Duodenal mucosa (tissue), 2 donors: ENCODE measurements around the gene KRT86.

Experiments
- H3K27ac ChIP-seq: one replicate; pipeline ENCODE4 v1.7.0; 2013; ENCODE audit warnings: low read depth, low read length
- H3K27me3 ChIP-seq, 2 donors: one replicate each; pipeline ENCODE4 v1.7.0; 2013; ENCODE audit warnings: low read length in 2 of 2, control low read depth in 1 of 2; ENCODE audit not compliant: insufficient read depth in 2 of 2, control insufficient read depth in 1 of 2
- H3K36me3 ChIP-seq, 2 donors: one replicate each; pipeline ENCODE4 v1.7.0; 2013; ENCODE audit warnings: low read length in 2 of 2, control low read depth in 1 of 2; ENCODE audit not compliant: insufficient read depth in 2 of 2, control insufficient read depth in 1 of 2
- H3K4me1 ChIP-seq, 2 donors: one replicate each; pipeline ENCODE4 v1.7.0; 2013; ENCODE audit warnings: low read length in 2 of 2, control low read depth in 1 of 2; ENCODE audit not compliant: insufficient read depth in 2 of 2, control insufficient read depth in 1 of 2
- H3K4me3 ChIP-seq, 2 donors: one replicate each; pipeline ENCODE4 v1.7.0; 2013; ENCODE audit warnings: low read length in 2 of 2, low read depth in 1 of 2
- H3K9ac ChIP-seq, 2 donors: one replicate each; pipeline ENCODE4 v1.7.0; 2013; ENCODE audit warnings: low read length in 2 of 2, low read depth in 1 of 2
- H3K9me3 ChIP-seq, 2 donors: one replicate each; pipeline ENCODE4 v1.7.0; 2013; ENCODE audit warnings: low read length in 2 of 2, control low read depth in 1 of 2; ENCODE audit not compliant: control insufficient read depth in 1 of 2

KRT86 gene

DNA sequence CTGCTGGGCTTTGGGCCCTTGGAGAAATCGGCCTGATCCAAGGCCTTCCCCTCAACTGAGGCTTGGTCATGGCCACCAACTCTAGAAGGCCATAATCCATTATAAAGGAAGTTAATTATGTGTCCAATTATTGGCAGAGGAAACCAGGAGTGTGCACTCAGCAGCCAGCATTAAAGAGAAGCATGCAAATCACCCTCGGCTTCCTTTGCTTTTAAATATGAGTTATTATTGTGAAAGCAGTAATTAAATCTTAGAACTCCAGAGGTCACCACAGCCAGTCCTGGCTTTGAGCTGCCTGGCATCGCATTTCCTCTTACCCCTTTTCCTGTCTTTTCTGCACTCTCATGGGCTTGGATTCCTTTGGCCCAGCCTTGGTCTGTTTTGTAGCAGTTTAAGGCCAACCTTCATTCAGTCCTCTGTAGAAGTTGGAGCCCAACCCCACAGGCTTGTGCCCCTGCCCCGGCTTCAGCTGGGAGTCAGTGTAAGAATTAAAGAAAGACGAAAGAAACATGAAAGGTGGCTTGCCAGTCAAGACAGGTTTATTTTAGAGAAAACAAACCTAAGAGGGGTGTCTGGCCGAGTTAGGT, 14.7 kb upstream of the KRT86 start:
- Histone ChIP-seq H3K27me3 (peaks cover 24 to 32% of the 10 kb centered on the region in 2 donors), H3K9me3 (peaks cover 13 to 18% of the 10 kb centered on the region in 2 donors), H3K27ac (no peak overlapping the region)

GRCh38 chr12:52260361-52261207, 13.9 kb upstream of the KRT86 start:
- no peaks in the 10 kb centered on the region for H3K36me3 ChIP-seq
- H3K9ac ChIP-seq, result no peak overlapping the region
- H3K27ac ChIP-seq, result no peak overlapping the region
- peaks cover 0 to 6% of the 10 kb centered on the region in 2 donors for H3K4me1 ChIP-seq
- peaks cover 13 to 18% of the 10 kb centered on the region in 2 donors for H3K9me3 ChIP-seq
- H3K4me3 ChIP-seq, result no peak overlapping the region
- H3K27me3 ChIP-seq, result peaks cover 24 to 32% of the 10 kb centered on the region in 2 donors

More for the DNA sequence above, 14.7 kb upstream of the KRT86 start:
- Histone ChIP-seq H3K4me1 (peaks cover 0 to 6% of the 10 kb centered on the region in 2 donors), H3K9ac (no peak overlapping the region), H3K36me3 (no peaks in the 10 kb centered on the region), H3K4me3 (no peak overlapping the region)

DNA sequence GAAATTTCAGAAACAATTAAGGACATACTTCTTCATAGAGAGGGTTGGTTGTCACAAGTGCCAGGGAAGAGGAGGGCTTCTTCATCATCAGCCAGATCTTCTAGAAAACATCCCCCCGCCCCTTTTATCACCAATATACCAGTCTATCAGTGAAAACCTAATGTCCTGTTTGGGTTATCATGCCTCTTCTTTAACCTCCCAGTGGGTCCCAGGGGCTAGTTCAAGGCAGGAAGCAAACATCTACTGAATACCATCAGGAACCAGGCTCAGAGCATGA, 13.3 kb upstream of the KRT86 start:
- peaks cover 0 to 6% of the 10 kb centered on the region in 2 donors for H3K4me1 ChIP-seq
- peaks cover 13 to 18% of the 10 kb centered on the region in 2 donors for H3K9me3 ChIP-seq
- peaks cover 24 to 27% of the 10 kb centered on the region in 2 donors for H3K27me3 ChIP-seq
- no peaks in the 10 kb centered on the region for H3K36me3 ChIP-seq
- no peak overlapping the region for H3K27ac ChIP-seq
- no peak overlapping the region for H3K9ac ChIP-seq
- H3K4me3 ChIP-seq, result no peak overlapping the region

- Histone ChIP-seq H3K27ac (no peak overlapping the region), H3K9me3 (peaks cover 13 to 18% of the 10 kb centered on the region in 2 donors), H3K4me1 (peaks cover 0 to 6% of the 10 kb centered on the region in 2 donors), H3K36me3 (no peaks in the 10 kb centered on the region), H3K27me3 (peaks cover 16 to 19% of the 10 kb centered on the region in 2 donors), H3K9ac (no peak overlapping the region), H3K4me3 (no peak overlapping the region)
Measured at GRCh38 chr12:52262286-52262685, 12.2 kb upstream of the KRT86 start.

DNA sequence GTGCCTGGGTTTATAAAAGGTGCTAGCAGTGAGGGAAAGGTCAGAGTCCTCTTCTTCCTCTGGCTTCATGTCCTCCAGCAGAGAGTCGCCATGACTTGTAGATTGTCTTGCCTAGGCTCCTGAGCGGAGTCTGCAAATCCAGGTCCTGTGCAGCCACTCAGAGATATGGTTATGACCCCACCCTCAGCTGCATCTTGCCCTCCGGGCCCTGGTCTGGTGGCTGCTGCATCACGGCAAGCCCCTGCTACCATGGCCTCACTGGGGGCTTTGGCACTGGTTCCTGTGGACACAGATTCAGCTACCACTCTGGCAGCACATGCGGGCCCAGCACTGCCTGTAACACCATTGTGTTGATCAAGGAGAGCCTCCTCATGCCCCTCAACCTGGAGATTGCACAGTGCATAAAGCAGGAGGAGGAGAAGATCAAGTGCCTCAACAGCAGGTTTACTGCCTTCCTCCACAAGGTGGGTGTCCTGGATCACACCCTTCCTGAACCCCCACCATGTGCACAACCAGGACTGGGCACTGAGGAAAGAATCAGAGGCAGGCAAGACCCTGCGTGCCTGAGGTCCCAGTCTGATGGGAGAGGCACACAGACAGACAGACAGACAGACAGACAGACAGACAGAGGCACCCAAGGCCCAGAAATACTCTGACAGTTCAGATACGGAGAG, 10.5 kb upstream of the KRT86 start:
- Histone ChIP-seq H3K4me3 (no peak overlapping the region), H3K9ac (no peak overlapping the region), H3K4me1 (peaks cover 0 to 3% of the 10 kb centered on the region in 2 donors), H3K27me3 (peaks cover 4 to 7% of the 10 kb centered on the region in 2 donors), H3K9me3 (peaks cover 13 to 18% of the 10 kb centered on the region in 2 donors), H3K36me3 (no peaks in the 10 kb centered on the region), H3K27ac (no peak overlapping the region)

- Histone ChIP-seq H3K4me3 (no peak overlapping the region), H3K9me3 (peaks cover 13 to 18% of the 10 kb centered on the region in 2 donors), H3K27ac (no peak overlapping the region), H3K9ac (no peak overlapping the region), H3K27me3 (peaks cover 0 to 2% of the 10 kb centered on the region in 2 donors), H3K4me1 (peaks cover 0 to 3% of the 10 kb centered on the region in 2 donors), H3K36me3 (no peaks in the 10 kb centered on the region)
Measured at GRCh38 chr12:52264435-52264825, 10.0 kb upstream of the KRT86 start.

- no peaks in the 10 kb centered on the region for H3K36me3 ChIP-seq
- H3K27ac ChIP-seq, result no peak overlapping the region
- H3K27me3 ChIP-seq, result no peaks in the 10 kb centered on the region
- H3K9ac ChIP-seq, result no peak overlapping the region
- peaks cover 10 to 12% of the 10 kb centered on the region in 2 donors for H3K9me3 ChIP-seq
- H3K4me3 ChIP-seq, result no peak overlapping the region
- H3K4me1 ChIP-seq, result peaks cover 0 to 3% of the 10 kb centered on the region in 2 donors
Measured at GRCh38 chr12:52266514-52266913, 7.9 kb upstream of the KRT86 start.

DNA sequence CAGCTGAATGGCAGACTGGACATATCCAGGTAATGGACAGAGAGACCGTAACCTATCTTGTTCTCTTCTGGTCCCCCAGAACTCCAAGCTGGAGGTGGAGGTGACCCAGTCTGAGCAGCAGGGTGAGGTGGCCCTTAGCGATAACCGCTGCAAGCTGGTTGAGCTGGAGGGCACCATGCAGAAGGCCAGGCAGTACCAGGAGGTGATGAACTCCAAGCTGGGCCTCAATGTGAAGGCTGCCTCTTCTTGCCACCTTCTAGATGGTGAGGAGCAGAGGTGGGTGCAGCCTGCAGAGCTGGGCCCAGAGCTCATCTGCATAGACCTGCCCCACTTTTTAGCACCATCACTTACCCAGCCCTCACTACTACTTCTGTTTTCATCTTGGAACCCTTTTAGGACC, 7.2 kb upstream of the KRT86 start:
- H3K36me3 ChIP-seq, result no peaks in the 10 kb centered on the region
- no peak overlapping the region for H3K9ac ChIP-seq
- peaks cover 4% of the 10 kb centered on the region in 2 donors for H3K9me3 ChIP-seq
- H3K4me1 ChIP-seq, result peaks cover 0 to 3% of the 10 kb centered on the region in 2 donors
- H3K27ac ChIP-seq, result no peak overlapping the region
- H3K27me3 ChIP-seq, result no peaks in the 10 kb centered on the region
- no peak overlapping the region for H3K4me3 ChIP-seq

GRCh38 chr12:52267699-52268098, 6.7 kb upstream of the KRT86 start:
- Histone ChIP-seq H3K27ac (no peak overlapping the region), H3K4me3 (no peak overlapping the region), H3K27me3 (no peaks in the 10 kb centered on the region), H3K9ac (no peak overlapping the region), H3K9me3 (peaks cover 0 to under 1% of the 10 kb centered on the region in 2 donors), H3K36me3 (no peaks in the 10 kb centered on the region), H3K4me1 (peaks cover 0 to 3% of the 10 kb centered on the region in 2 donors)

- no peak overlapping the region for H3K4me3 ChIP-seq
- H3K4me1 ChIP-seq, result peaks cover 0 to 3% of the 10 kb centered on the region in 2 donors
- H3K36me3 ChIP-seq, result no peaks in the 10 kb centered on the region
- H3K9me3 ChIP-seq, result no peaks in the 10 kb centered on the region
- H3K9ac ChIP-seq, result no peak overlapping the region
- no peak overlapping the region for H3K27ac ChIP-seq
- H3K27me3 ChIP-seq, result no peaks in the 10 kb centered on the region
Measured at GRCh38 chr12:52268212-52268611, 6.2 kb upstream of the KRT86 start.
